Measurements from ENCODE around the gene NPY.
"Not testable (repeated sequence)": the region's sequence is repeated elsewhere in the genome, so short reads cannot be mapped to it uniquely, and the experiment has no call there.

NPY gene

DNA sequence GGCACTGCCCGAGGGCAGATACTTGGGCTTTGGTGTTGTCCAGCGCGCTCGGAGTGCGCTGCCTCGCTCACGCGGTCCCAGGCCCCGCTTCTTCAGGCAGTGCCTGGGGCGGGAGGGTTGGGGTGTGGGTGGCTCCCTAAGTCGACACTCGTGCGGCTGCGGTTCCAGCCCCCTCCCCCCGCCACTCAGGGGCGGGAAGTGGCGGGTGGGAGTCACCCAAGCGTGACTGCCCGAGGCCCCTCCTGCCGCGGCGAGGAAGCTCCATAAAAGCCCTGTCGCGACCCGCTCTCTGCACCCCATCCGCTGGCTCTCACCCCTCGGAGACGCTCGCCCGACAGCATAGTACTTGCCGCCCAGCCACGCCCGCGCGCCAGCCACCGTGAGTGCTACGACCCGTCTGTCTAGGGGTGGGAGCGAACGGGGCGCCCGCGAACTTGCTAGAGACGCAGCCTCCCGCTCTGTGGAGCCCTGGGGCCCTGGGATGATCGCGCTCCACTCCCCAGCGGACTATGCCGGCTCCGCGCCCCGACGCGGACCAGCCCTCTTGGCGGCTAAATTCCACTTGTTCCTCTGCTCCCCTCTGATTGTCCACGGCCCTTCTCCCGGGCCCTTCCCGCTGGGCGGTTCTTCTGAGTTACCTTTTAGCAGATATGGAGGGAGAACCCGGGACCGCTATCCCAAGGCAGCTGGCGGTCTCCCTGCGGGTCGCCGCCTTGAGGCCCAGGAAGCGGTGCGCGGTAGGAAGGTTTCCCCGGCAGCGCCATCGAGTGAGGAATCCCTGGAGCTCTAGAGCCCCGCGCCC lies at the start of gene NPY:
Gene NPY, plus strand, starts transcription at position 294 of the 802 bp plus-strand sequence. CDS start 1,051 bp downstream, outside the sequence.
- Histone ChIP-seq H3K36me3 (ENCODE audit: control insufficient read depth, low read depth, low read length) (no peaks in the 10 kb centered on the region), H3K4me1 (ENCODE audit: control insufficient read depth, low read depth, low read length) (peaks cover 7% of the 10 kb centered on the region), H3K9ac (ENCODE audit: low read length) (no peak within 1 kb of the TSS), H3K9me3 (ENCODE audit: control insufficient read depth, low read depth, low read length) (no peaks in the 10 kb centered on the region), H3K4me3 (ENCODE audit: low read length) (no peak within 1 kb of the TSS), H3K27ac (ENCODE audit: low read length) (no peak within 1 kb of the TSS), H3K27me3 (ENCODE audit: control insufficient read depth, insufficient read depth, low read length) (no peaks in the 10 kb centered on the region)

DNA sequence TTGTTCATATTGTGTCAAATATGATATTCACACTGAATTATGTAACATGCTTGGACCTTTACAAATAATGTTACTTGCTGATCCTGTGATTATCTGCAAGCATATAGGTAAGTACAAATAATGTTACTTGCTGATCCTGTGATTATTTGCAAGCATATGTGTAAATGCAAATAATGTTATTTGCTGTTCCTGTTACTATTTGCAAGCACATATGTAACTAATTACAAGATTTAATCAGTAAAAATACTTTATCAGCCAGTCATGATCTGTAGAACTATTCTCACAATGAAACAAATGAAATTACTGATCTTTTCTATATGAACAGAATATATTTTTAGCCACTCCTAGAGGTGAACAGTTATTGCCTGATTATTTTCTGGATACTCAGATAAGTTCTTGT lies 44.7 kb upstream of the NPY start:
- H3K27me3 ChIP-seq (ENCODE audit: control insufficient read depth, insufficient read depth, low read length) = no peaks in the 10 kb centered on the region

DNA sequence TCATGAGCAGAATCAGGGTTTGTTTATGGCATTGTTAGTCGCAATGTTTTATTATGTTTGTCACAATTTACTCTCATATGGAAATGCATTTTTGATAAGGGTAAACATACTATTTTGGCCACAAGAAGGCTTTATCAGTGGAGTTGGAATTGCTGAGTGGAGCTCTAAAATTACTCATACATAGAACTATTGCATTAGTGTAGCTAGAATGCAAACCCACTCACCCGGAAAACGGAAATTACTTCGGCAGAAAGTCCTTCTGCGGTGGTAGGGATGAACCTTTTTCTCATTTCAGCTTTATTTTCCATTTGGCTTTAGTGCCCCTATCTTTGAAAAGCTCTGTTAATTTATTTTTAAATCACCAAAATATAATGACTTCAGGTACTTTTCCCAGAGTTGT lies 42.8 kb upstream of the NPY start:
- H3K4me1 ChIP-seq (ENCODE audit: control insufficient read depth, low read depth, low read length) = peaks cover 7% of the 10 kb centered on the region
- no peak overlapping the region for H3K27ac ChIP-seq (ENCODE audit: low read length)
- H3K4me3 ChIP-seq (ENCODE audit: low read length) = no peak overlapping the region
- H3K9ac ChIP-seq (ENCODE audit: low read length) = no peak overlapping the region
- no peaks in the 10 kb centered on the region for H3K36me3 ChIP-seq (ENCODE audit: control insufficient read depth, low read depth, low read length)
- H3K9me3 ChIP-seq (ENCODE audit: control insufficient read depth, low read depth, low read length) = no peaks in the 10 kb centered on the region
- no peaks in the 10 kb centered on the region for H3K27me3 ChIP-seq (ENCODE audit: control insufficient read depth, insufficient read depth, low read length)

More for the DNA sequence above, 44.7 kb upstream of the NPY start:
- no peak overlapping the region for H3K4me3 ChIP-seq (ENCODE audit: low read length)
- H3K4me1 ChIP-seq (ENCODE audit: control insufficient read depth, low read depth, low read length) = peaks cover 26% of the 10 kb centered on the region
- H3K9ac ChIP-seq (ENCODE audit: low read length) = no peak overlapping the region
- H3K9me3 ChIP-seq (ENCODE audit: control insufficient read depth, low read depth, low read length) = no peaks in the 10 kb centered on the region
- no peaks in the 10 kb centered on the region for H3K36me3 ChIP-seq (ENCODE audit: control insufficient read depth, low read depth, low read length)
- no peak overlapping the region for H3K27ac ChIP-seq (ENCODE audit: low read length)

DNA sequence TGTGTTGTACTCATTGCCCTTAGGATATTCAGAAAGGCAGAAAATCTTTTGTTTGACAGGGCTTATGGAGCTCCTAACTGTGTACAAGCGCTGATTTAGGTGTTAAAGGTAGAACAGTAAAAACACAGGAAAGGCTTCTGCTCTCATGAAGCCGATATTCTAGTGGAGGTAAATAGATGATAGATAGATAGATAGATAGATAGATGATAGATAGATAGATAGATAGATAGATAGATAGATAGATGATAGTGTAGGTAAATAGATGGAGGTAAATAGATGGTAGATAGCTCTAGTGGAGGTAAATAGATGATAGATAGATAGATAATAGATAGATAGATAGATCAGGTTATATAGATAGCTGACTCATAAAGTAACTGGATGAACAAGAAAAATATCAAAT lies 39.4 kb upstream of the NPY start:
- H3K9me3 ChIP-seq (ENCODE audit: control insufficient read depth, low read depth, low read length) = no peaks in the 10 kb centered on the region
- no peaks in the 10 kb centered on the region for H3K4me1 ChIP-seq (ENCODE audit: control insufficient read depth, low read depth, low read length)
- no peak overlapping the region for H3K4me3 ChIP-seq (ENCODE audit: low read length)
- no peaks in the 10 kb centered on the region for H3K27me3 ChIP-seq (ENCODE audit: control insufficient read depth, insufficient read depth, low read length)
- no peak overlapping the region for H3K9ac ChIP-seq (ENCODE audit: low read length)
- no peaks in the 10 kb centered on the region for H3K36me3 ChIP-seq (ENCODE audit: control insufficient read depth, low read depth, low read length)
- H3K27ac ChIP-seq (ENCODE audit: low read length) = no peak overlapping the region

DNA sequence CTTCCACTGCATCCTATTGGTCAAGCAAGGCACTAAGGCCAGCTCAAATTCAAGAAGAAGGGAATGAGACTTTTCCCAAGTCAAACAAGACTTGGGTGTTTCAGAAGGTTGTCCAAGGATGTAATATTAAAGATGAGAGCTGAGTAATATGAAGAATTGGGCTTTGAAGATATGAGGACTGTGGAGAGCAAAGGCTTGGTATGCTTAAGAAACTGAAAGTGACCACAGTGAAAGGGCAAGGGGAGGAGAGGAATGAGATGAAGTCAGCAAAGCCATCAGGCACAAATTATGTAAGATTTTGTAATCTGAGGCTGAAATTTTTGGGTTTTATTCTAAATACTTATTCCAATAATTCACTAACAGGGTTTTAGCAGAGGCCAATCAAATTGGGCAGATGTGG lies 38.6 kb upstream of the NPY start:
- Histone ChIP-seq H3K27ac (ENCODE audit: low read length) (no peak overlapping the region), H3K4me3 (ENCODE audit: low read length) (no peak overlapping the region), H3K4me1 (ENCODE audit: control insufficient read depth, low read depth, low read length) (no peaks in the 10 kb centered on the region), H3K27me3 (ENCODE audit: control insufficient read depth, insufficient read depth, low read length) (no peaks in the 10 kb centered on the region), H3K36me3 (ENCODE audit: control insufficient read depth, low read depth, low read length) (no peaks in the 10 kb centered on the region), H3K9me3 (ENCODE audit: control insufficient read depth, low read depth, low read length) (no peaks in the 10 kb centered on the region), H3K9ac (ENCODE audit: low read length) (no peak overlapping the region)

DNA sequence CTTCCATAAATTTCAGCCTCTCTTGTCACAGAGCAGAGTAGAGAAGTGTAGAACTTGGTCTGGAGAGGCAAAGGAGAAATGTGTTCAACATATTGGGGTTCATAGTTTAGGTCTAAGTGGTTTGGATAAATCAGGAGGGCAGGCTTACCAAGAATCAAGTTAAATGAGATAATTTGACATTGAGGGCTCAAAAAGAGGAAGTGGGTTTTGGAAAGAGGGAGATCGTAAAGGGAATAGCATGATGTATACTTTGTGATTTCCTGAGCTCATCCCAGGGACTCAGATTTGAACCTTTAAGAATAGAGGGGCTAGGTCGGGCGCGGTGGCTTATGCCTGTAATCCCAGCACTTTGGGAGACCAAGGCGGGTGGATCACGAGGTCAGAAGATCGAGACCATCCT lies 34.7 kb upstream of the NPY start:
- H3K27ac ChIP-seq (ENCODE audit: low read length) = no peak overlapping the region
- H3K9ac ChIP-seq (ENCODE audit: low read length) = no peak overlapping the region
- H3K4me1 ChIP-seq (ENCODE audit: control insufficient read depth, low read depth, low read length) = no peaks in the 10 kb centered on the region
- H3K4me3 ChIP-seq (ENCODE audit: low read length) = no peak overlapping the region
- no peaks in the 10 kb centered on the region for H3K27me3 ChIP-seq (ENCODE audit: control insufficient read depth, insufficient read depth, low read length)
- H3K9me3 ChIP-seq (ENCODE audit: control insufficient read depth, low read depth, low read length) = no peaks in the 10 kb centered on the region
- H3K36me3 ChIP-seq (ENCODE audit: control insufficient read depth, low read depth, low read length) = no peaks in the 10 kb centered on the region

DNA sequence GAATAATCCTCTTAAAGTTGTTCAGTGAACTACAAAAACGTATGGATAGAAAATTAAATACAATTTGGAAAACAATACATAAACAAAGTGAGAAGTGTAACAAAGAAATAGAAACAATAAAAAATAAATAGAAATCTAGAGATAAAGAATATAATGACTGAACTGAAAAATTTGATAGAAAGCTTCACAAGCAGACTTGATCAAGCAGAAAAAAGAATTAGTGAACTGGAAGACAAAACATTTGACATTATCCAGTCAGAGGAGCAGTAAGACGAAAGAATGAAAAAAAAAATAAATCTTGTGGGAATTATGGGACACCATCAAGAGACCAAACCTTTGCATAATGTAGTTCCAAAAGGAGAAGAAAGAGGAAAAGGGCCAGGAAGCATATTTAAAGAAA lies 32.4 kb upstream of the NPY start:
- no peak overlapping the region for H3K27ac ChIP-seq (ENCODE audit: low read length)
- H3K9me3 ChIP-seq (ENCODE audit: control insufficient read depth, low read depth, low read length) = no peaks in the 10 kb centered on the region
- H3K4me3 ChIP-seq (ENCODE audit: low read length) = no peak overlapping the region
- H3K36me3 ChIP-seq (ENCODE audit: control insufficient read depth, low read depth, low read length) = no peaks in the 10 kb centered on the region
- H3K4me1 ChIP-seq (ENCODE audit: control insufficient read depth, low read depth, low read length) = no peaks in the 10 kb centered on the region
- no peaks in the 10 kb centered on the region for H3K27me3 ChIP-seq (ENCODE audit: control insufficient read depth, insufficient read depth, low read length)
- no peak overlapping the region for H3K9ac ChIP-seq (ENCODE audit: low read length)

DNA sequence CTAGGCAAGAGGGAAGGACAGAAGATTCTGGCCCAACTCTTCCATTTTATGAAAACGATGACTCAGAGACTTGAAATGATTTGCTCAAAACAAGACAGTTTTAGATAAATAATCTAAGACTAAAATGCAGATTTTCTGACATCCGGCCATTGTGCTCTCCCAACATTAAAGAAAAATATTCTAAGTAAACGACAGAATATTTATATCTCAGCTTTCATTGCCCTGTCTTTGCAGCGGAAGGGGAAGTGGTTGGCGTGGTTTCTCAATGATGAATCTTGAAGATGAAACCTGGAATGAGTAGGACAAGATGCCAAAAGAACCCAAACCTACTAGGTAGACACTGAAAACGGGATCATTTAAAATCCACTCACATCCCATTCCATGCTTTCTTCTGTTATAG lies 28.9 kb upstream of the NPY start:
- Histone ChIP-seq H3K27me3 (ENCODE audit: control insufficient read depth, insufficient read depth, low read length) (no peaks in the 10 kb centered on the region), H3K9ac (ENCODE audit: low read length) (no peak overlapping the region), H3K27ac (ENCODE audit: low read length) (no peak overlapping the region), H3K9me3 (ENCODE audit: control insufficient read depth, low read depth, low read length) (no peaks in the 10 kb centered on the region), H3K4me1 (ENCODE audit: control insufficient read depth, low read depth, low read length) (no peaks in the 10 kb centered on the region), H3K4me3 (ENCODE audit: low read length) (no peak overlapping the region), H3K36me3 (ENCODE audit: control insufficient read depth, low read depth, low read length) (no peaks in the 10 kb centered on the region)

DNA sequence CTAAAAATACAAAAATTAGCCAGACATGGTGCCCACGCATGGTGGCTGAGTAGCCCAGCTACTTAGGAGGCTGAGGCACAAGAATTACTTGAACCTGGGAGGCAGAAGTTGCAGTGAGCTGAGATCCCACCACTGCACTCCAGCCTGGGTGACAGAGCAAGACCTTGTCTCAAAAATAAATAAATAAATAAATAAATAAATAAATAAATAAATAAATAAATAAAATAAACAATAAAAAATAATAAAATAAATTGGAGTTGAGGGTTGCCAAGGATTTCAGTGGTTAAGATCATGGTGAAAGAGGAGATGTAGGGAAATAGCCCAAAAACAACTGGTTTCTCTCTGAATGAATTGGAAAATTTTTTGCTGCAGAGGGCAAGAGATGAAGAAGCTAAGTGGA lies 25.7 kb upstream of the NPY start:
- H3K4me3 ChIP-seq (ENCODE audit: low read length); H3K9me3 ChIP-seq (ENCODE audit: control insufficient read depth, low read depth, low read length); H3K36me3 ChIP-seq (ENCODE audit: control insufficient read depth, low read depth, low read length); H3K9ac ChIP-seq (ENCODE audit: low read length); H3K27ac ChIP-seq (ENCODE audit: low read length); H3K4me1 ChIP-seq (ENCODE audit: control insufficient read depth, low read depth, low read length); H3K27me3 ChIP-seq (ENCODE audit: control insufficient read depth, insufficient read depth, low read length): not testable (repeated sequence)

DNA sequence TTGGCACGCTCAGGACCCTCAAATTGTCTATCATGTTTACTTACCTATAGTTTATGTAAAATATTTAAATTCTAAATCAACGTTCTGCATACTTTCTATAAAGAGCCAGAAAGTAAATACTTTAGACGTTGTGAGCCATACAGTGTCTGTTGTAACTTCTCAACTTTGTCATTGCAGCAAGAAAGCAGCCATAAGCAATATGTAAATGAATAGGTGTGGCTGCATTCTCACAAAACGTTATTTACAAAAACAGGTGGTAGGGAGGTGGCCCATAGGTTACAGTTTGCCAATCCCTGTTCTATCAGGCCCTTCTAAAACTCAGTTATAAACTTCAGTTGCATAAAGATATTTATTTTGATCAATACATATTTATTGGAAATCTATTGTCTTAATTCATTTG lies 12.1 kb upstream of the NPY start:
- Histone ChIP-seq H3K4me3 (ENCODE audit: low read length) (no peak overlapping the region), H3K27ac (ENCODE audit: low read length) (no peak overlapping the region), H3K9ac (ENCODE audit: low read length) (no peak overlapping the region), H3K27me3 (ENCODE audit: control insufficient read depth, insufficient read depth, low read length) (no peaks in the 10 kb centered on the region), H3K4me1 (ENCODE audit: control insufficient read depth, low read depth, low read length) (no peaks in the 10 kb centered on the region), H3K36me3 (ENCODE audit: control insufficient read depth, low read depth, low read length) (no peaks in the 10 kb centered on the region), H3K9me3 (ENCODE audit: control insufficient read depth, low read depth, low read length) (no peaks in the 10 kb centered on the region)

DNA sequence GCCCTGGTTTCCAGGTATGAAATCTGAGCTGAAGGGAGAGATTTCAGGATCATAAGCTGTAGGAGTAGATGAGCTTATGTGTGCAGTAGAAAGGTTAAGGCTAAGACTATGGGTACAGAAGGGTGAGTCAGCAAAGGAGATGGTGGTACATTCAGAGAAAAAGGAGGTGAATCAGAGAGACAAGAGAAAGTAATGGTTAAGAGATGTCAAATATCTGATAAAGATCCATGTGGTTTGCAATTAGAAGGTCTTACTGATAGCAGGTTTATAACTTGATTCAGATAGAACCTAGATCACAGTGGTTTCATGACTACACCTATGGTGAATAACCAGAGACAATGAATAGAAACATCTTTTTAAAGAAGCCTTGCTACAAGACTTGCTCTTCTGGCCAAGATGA lies 4.5 kb upstream of the NPY start:
- H3K4me3 ChIP-seq (ENCODE audit: low read length) = no peak overlapping the region
- H3K27ac ChIP-seq (ENCODE audit: low read length) = no peak overlapping the region
- no peaks in the 10 kb centered on the region for H3K9me3 ChIP-seq (ENCODE audit: control insufficient read depth, low read depth, low read length)

DNA sequence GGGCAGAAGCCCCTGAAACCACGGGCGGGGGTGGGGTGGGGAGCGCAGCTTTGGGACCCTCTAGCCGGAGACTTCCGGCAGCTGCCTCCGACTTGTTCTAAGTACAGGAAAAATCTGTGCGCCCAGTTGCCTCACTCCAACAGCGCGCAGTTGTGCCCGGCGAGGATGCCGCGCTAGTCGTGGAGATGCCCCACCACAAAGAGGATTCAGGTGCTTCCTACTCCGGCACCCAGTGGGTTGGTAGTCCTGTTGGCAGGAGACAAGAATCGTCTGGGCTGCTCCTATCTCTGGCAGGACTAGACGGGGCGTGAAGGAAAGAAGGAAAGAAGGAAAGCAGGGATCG lies 465 bp upstream of the NPY start:
- Histone ChIP-seq H3K27ac (ENCODE audit: low read length) (no peak overlapping the region), H3K4me1 (ENCODE audit: control insufficient read depth, low read depth, low read length) (peaks cover 2% of the 10 kb centered on the region), H3K9ac (ENCODE audit: low read length) (no peak overlapping the region), H3K9me3 (ENCODE audit: control insufficient read depth, low read depth, low read length) (no peaks in the 10 kb centered on the region), H3K36me3 (ENCODE audit: control insufficient read depth, low read depth, low read length) (no peaks in the 10 kb centered on the region), H3K27me3 (ENCODE audit: control insufficient read depth, insufficient read depth, low read length) (no peaks in the 10 kb centered on the region), H3K4me3 (ENCODE audit: low read length) (no peak overlapping the region)

More for the DNA sequence above, 4.5 kb upstream of the NPY start:
- no peak overlapping the region for H3K9ac ChIP-seq (ENCODE audit: low read length)
- H3K27me3 ChIP-seq (ENCODE audit: control insufficient read depth, insufficient read depth, low read length) = no peaks in the 10 kb centered on the region
- H3K36me3 ChIP-seq (ENCODE audit: control insufficient read depth, low read depth, low read length) = no peaks in the 10 kb centered on the region
- H3K4me1 ChIP-seq (ENCODE audit: control insufficient read depth, low read depth, low read length) = no peaks in the 10 kb centered on the region
